ENCODE results near the gene KBTBD6.
"Not testable (repeated sequence)": the region's sequence is repeated elsewhere in the genome, so short reads cannot be mapped to it uniquely, and the experiment has no call there.

The KBTBD6 gene

GRCh38 chr13:41132512-41133152, at the start of gene KBTBD6:
Gene KBTBD6 (minus strand): TSS chr13:41132802. CDS start chr13:41132511, 291 bp downstream.
- DNase-seq (ENCODE audit: low read depth in 3 of 3): peak; percentile 81 to 92 (median 89)

- no peak for DNase-seq (ENCODE audit: low read depth in 3 of 3)
Measured at GRCh38 chr13:41182231-41182630, 49.6 kb upstream of the KBTBD6 start.

- no peak for DNase-seq (ENCODE audit: low read depth in 3 of 3)
Measured at GRCh38 chr13:41179593-41180250, 47.1 kb upstream of the KBTBD6 start.

GRCh38 chr13:41178040-41178439, 45.4 kb upstream of the KBTBD6 start:
- no peak for DNase-seq (ENCODE audit: low read depth in 3 of 3)

GRCh38 chr13:41177616-41178015, 45.0 kb upstream of the KBTBD6 start:
- no peak for DNase-seq (ENCODE audit: low read depth in 3 of 3)

- not testable (repeated sequence) for DNase-seq (ENCODE audit: low read depth in 3 of 3)
Measured at GRCh38 chr13:41175576-41175975, 43.0 kb upstream of the KBTBD6 start.

GRCh38 chr13:41162151-41162550, 29.5 kb upstream of the KBTBD6 start:
- DNase-seq (ENCODE audit: low read depth in 3 of 3): no peak

- no peak for DNase-seq (ENCODE audit: low read depth in 3 of 3)
Measured at GRCh38 chr13:41159174-41159573, 26.6 kb upstream of the KBTBD6 start.

GRCh38 chr13:41157048-41157717, 24.6 kb upstream of the KBTBD6 start:
- no peak for DNase-seq (ENCODE audit: low read depth in 3 of 3)

- DNase-seq (ENCODE audit: low read depth in 3 of 3): no peak
Measured at GRCh38 chr13:41156620-41157019, 24.0 kb upstream of the KBTBD6 start.

GRCh38 chr13:41154042-41154441, 21.4 kb upstream of the KBTBD6 start:
- no peak for DNase-seq (ENCODE audit: low read depth in 3 of 3)

- DNase-seq (ENCODE audit: low read depth in 3 of 3): no peak
Measured at GRCh38 chr13:41152005-41152404, 19.4 kb upstream of the KBTBD6 start.

GRCh38 chr13:41150058-41150457, 17.5 kb upstream of the KBTBD6 start:
- DNase-seq (ENCODE audit: low read depth in 3 of 3): no peak

GRCh38 chr13:41148419-41149283, 16.0 kb upstream of the KBTBD6 start:
- DNase-seq (ENCODE audit: low read depth in 3 of 3): no peak

- no peak for DNase-seq (ENCODE audit: low read depth in 3 of 3)
Measured at GRCh38 chr13:41145136-41145908, 12.7 kb upstream of the KBTBD6 start.

GRCh38 chr13:41144576-41144975, 12.0 kb upstream of the KBTBD6 start:
- DNase-seq (ENCODE audit: low read depth in 3 of 3): no peak

- no peak for DNase-seq (ENCODE audit: low read depth in 3 of 3)
Measured at GRCh38 chr13:41139296-41139966, 6.8 kb upstream of the KBTBD6 start.

- no peak for DNase-seq (ENCODE audit: low read depth in 3 of 3)
Measured at GRCh38 chr13:41137951-41138350, 5.3 kb upstream of the KBTBD6 start.

GRCh38 chr13:41137241-41137640, 4.6 kb upstream of the KBTBD6 start:
- DNase-seq (ENCODE audit: low read depth in 3 of 3): no peak

- no peak for DNase-seq (ENCODE audit: low read depth in 3 of 3)
Measured at GRCh38 chr13:41136396-41137031, 3.9 kb upstream of the KBTBD6 start.

All from stimulated activated CD4-positive, alpha-beta T cell treated with anti-CD3 and anti-CD28 coated beads, TNF-alpha, amount 100 ng/mL, for 4 hours (primary cell).